Activated B cell treated with CpG ODN at 0.5 μM for 24 hours (primary cell): ENCODE data around the gene PRORP. TPM values are rescaled to one million over a fixed set of nuclear protein-coding genes. Genes with fewer than 3 reads are reported as not detected.
"Not testable (repeated sequence)": the region's sequence is repeated elsewhere in the genome, so short reads cannot be mapped to it uniquely, and the experiment has no call there.

Experiments used
- ATAC-seq: fragments of 200-7000 bp; cut with Tn5 transposase; one replicate; pipeline ENCODE4 v1.10.0; 2021; ENCODE audit warnings: low read depth, mild to moderate bottlenecking, moderate library complexity
- CTCF ChIA-PET: fragments of 350-600 bp; sonication (Branson Sonifier 250); formaldehyde crosslinking; loops from one replicate; lab custom pipeline; 2021; ENCODE audit warnings: antibody characterized with exemption; lab: Charles Lee
- POLR2A ChIA-PET: fragments of 350-600 bp; sonication (Branson Sonifier 250); formaldehyde crosslinking; loops from one replicate; lab custom pipeline; 2021; ENCODE audit warnings: antibody characterized with exemption; lab: Charles Lee
- DNase-seq: peaks from one replicate; pipeline ENCODE4 v3.0.0; 2022
- H3K27ac Mint-ChIP-seq: one replicate; pipeline ENCODE4 v1.8.0; 2020; ENCODE audit warnings: mixed read lengths
- H3K27me3 Mint-ChIP-seq: one replicate; pipeline ENCODE4 v1.8.0; 2021; ENCODE audit warnings: mixed read lengths
- H3K36me3 Mint-ChIP-seq: one replicate; pipeline ENCODE4 v1.8.0; 2021; ENCODE audit warnings: low read depth, mixed read lengths
- H3K4me1 Mint-ChIP-seq: one replicate; pipeline ENCODE4 v1.8.0; 2021; ENCODE audit warnings: mixed read lengths
- H3K4me3 Mint-ChIP-seq: one replicate; pipeline ENCODE4 v1.8.0; 2020; ENCODE audit warnings: mild to moderate bottlenecking, mixed read lengths
- H3K9me3 Mint-ChIP-seq: one replicate; pipeline ENCODE4 v1.8.0; 2020; ENCODE audit warnings: mixed read lengths
- CTCF ChIP-seq: fragments of 200-600 bp; IDR thresholded peaks from one replicate; pipeline ENCODE4 v1.8.0; 2022; ENCODE audit warnings: antibody characterized with exemption, mild to moderate bottlenecking
- intact Hi-C: fragments of 100-400 bp; cut with micrococcal nuclease; formaldehyde crosslinking; loops from one replicate; pipeline ENCODE4 v1.15.1; 2024
- total RNA-seq: library from RNA; stranded (reverse); gene quantifications from 2 replicates; pipeline ENCODE4 v1.2.3, GENCODE V29; 2022

Gene PRORP
- total RNA-seq, 1 donor from 2014 or later, result 25.6 TPM

- POLR2A ChIA-PET, result interaction anchor here (0.7 kb wide), 1 partner anchor 594 kb away, joined by 3 read pairs; no protein-coding TSS in a partner anchor
- H3K27ac Mint-ChIP-seq, result no peak overlapping the region
- H3K36me3 Mint-ChIP-seq, result peaks cover 73% of the 10 kb centered on the region
- no peak for TF ChIP-seq CTCF
- H3K9me3 Mint-ChIP-seq, result no peaks in the 10 kb centered on the region
- CTCF ChIA-PET, result no interaction called here
- H3K4me1 Mint-ChIP-seq, result no peaks in the 10 kb centered on the region
- DNase-seq (no peak), ATAC-seq (no peak)
- H3K27me3 Mint-ChIP-seq, result no peaks in the 10 kb centered on the region
- H3K4me3 Mint-ChIP-seq, result no peak overlapping the region
- intact Hi-C loops, result no loop called here
Observed at GRCh38 chr14:35083530-35084150, 38.7 kb upstream of the PRORP start.

GRCh38 chr14:35085441-35085840 is 36.9 kb upstream of the PRORP start:
- H3K36me3 Mint-ChIP-seq, result peaks cover 70% of the 10 kb centered on the region
- H3K4me1 Mint-ChIP-seq, result no peaks in the 10 kb centered on the region
- CTCF ChIA-PET, result interaction anchor here (0.7 kb wide), 1 partner anchor 320 kb away, joined by 5 read pairs; no protein-coding TSS in a partner anchor
- H3K9me3 Mint-ChIP-seq, result no peaks in the 10 kb centered on the region
- ATAC-seq, result no peak
- H3K4me3 Mint-ChIP-seq, result no peak overlapping the region
- intact Hi-C loops, result no loop called here
- DNase-seq, result no peak
- H3K27me3 Mint-ChIP-seq, result no peaks in the 10 kb centered on the region
- POLR2A ChIA-PET, result no interaction called here
- TF ChIP-seq CTCF, result no peak
- H3K27ac Mint-ChIP-seq, result no peak overlapping the region

GRCh38 chr14:35088514-35088913 is 33.8 kb upstream of the PRORP start:
- POLR2A ChIA-PET, result no interaction called here
- ATAC-seq, result no peak
- no peak for TF ChIP-seq CTCF
- DNase-seq, result no peak
- Mint-ChIP-seq H3K4me1 (no peaks in the 10 kb centered on the region), H3K9me3 (no peaks in the 10 kb centered on the region), H3K27ac (no peak overlapping the region), H3K36me3 (peaks cover 71% of the 10 kb centered on the region), H3K27me3 (no peaks in the 10 kb centered on the region), H3K4me3 (no peak overlapping the region)
- intact Hi-C loops, result no loop called here
- CTCF ChIA-PET, result no interaction called here

- CTCF ChIA-PET, result not testable (repeated sequence)
Observed at GRCh38 chr14:35094645-35095044, 27.7 kb upstream of the PRORP start.

GRCh38 chr14:35107866-35108265 is 14.5 kb upstream of the PRORP start:
- intact Hi-C loops, result no loop called here
- Mint-ChIP-seq H3K27me3 (no peaks in the 10 kb centered on the region), H3K9me3 (no peaks in the 10 kb centered on the region), H3K36me3 (peaks cover 78% of the 10 kb centered on the region), H3K4me1 (no peaks in the 10 kb centered on the region), H3K27ac (no peak overlapping the region), H3K4me3 (no peak overlapping the region)
- POLR2A ChIA-PET, result no interaction called here
- TF ChIP-seq CTCF, result no peak
- CTCF ChIA-PET, result no interaction called here
- no peak for DNase-seq
- no peak for ATAC-seq

More at GRCh38 chr14:35094645-35095044, 27.7 kb upstream of the PRORP start:
- H3K27ac Mint-ChIP-seq, H3K4me1 Mint-ChIP-seq, intact Hi-C loops, POLR2A ChIA-PET, H3K4me3 Mint-ChIP-seq, ATAC-seq, DNase-seq, H3K9me3 Mint-ChIP-seq, H3K27me3 Mint-ChIP-seq: not testable (repeated sequence)
- H3K36me3 Mint-ChIP-seq, result peaks cover 74% of the 10 kb centered on the region
